CD4-positive, alpha-beta memory T cell (primary cell): ENCODE measurements around the gene ULK4. TPM values are rescaled to one million over a fixed set of nuclear protein-coding genes. Genes with fewer than 3 reads are reported as not detected.
"Not testable (repeated sequence)": the region's sequence is repeated elsewhere in the genome, so short reads cannot be mapped to it uniquely, and the experiment has no call there.

ENCODE experiments used
- CTCF ChIA-PET: fragments of 350-600 bp; sonication (Branson Sonifier 250); formaldehyde crosslinking; loops from one replicate; lab custom pipeline; 2021; ENCODE audit warnings: inconsistent platforms; ENCODE audit not compliant: partially characterized antibody; lab: Charles Lee
- POLR2A ChIA-PET: fragments of 350-600 bp; sonication (Branson Sonifier 250); formaldehyde crosslinking; loops from one replicate; lab custom pipeline; 2021; ENCODE audit not compliant: partially characterized antibody; lab: Charles Lee
- DNase-seq, 5 donors: peaks; one replicate each; pipeline versions ENCODE4 v3.0.0 to v3.0.0-alpha.2; 2020 to 2022; ENCODE audit warnings: mixed read lengths in 1 of 5
- H3K27ac ChIP-seq: one replicate; pipeline ENCODE4 v1.7.0; 2013; ENCODE audit warnings: low read depth, low read length
- H3K27me3 ChIP-seq: 2 replicates; pipeline ENCODE4 v1.7.0; 2013; ENCODE audit warnings: mild to moderate bottlenecking, low read length, moderate library complexity; ENCODE audit not compliant: insufficient read depth
- H3K36me3 ChIP-seq: 2 replicates; pipeline ENCODE4 v1.7.0; 2013; ENCODE audit warnings: mild to moderate bottlenecking, low read length, moderate library complexity; ENCODE audit not compliant: insufficient read depth
- H3K4me1 ChIP-seq: 2 replicates; pipeline ENCODE4 v1.7.0; 2013; ENCODE audit warnings: mild to moderate bottlenecking, low read length, moderate library complexity; ENCODE audit not compliant: insufficient read depth
- H3K4me3 ChIP-seq, 2 donors: one replicate each; pipeline ENCODE4 v1.7.0; 2013; ENCODE audit warnings: low read length in 2 of 2, mild to moderate bottlenecking in 1 of 2
- H3K9me3 ChIP-seq, 2 donors: one replicate each; pipeline ENCODE4 v1.7.0; 2013; ENCODE audit warnings: low read length in 2 of 2, control low read depth in 1 of 2; ENCODE audit not compliant: control insufficient read depth in 1 of 2
- H3K27ac Mint-ChIP-seq, 7 donors: one replicate each; pipeline ENCODE4 v1.8.0; 2020 to 2021; ENCODE audit warnings: mixed read lengths in 7 of 7, mild to moderate bottlenecking in 6 of 7, inconsistent platforms in 3 of 7, moderate library complexity in 3 of 7
- H3K27me3 Mint-ChIP-seq, 2 donors: one replicate each; pipeline ENCODE4 v1.8.0; 2020 to 2021; ENCODE audit warnings: mixed read lengths in 2 of 2
- H3K36me3 Mint-ChIP-seq, 2 donors: one replicate each; pipeline ENCODE4 v1.8.0; 2020 to 2021; ENCODE audit warnings: mixed read lengths in 2 of 2, inconsistent platforms in 1 of 2, mild to moderate bottlenecking in 1 of 2
- H3K4me1 Mint-ChIP-seq, 4 donors: one replicate each; pipeline ENCODE4 v1.8.0; 2020 to 2021; ENCODE audit warnings: mixed read lengths in 4 of 4, mild to moderate bottlenecking in 1 of 4
- H3K4me3 Mint-ChIP-seq, 8 donors: one replicate each; pipeline ENCODE4 v1.8.0; 2020 to 2021; ENCODE audit warnings: mixed read lengths in 8 of 8, mild to moderate bottlenecking in 7 of 8, moderate library complexity in 6 of 8, inconsistent platforms in 3 of 8
- H3K9me3 Mint-ChIP-seq, 8 donors: one replicate each; pipeline ENCODE4 v1.8.0; 2020 to 2021; ENCODE audit warnings: mixed read lengths in 8 of 8, mild to moderate bottlenecking in 5 of 8, inconsistent platforms in 3 of 8, moderate library complexity in 1 of 8
- intact Hi-C: fragments of 100-400 bp; cut with micrococcal nuclease; formaldehyde crosslinking; loops from one replicate; pipeline ENCODE4 v1.15.1; 2023
- polyA plus RNA-seq, 2 donors: library from polyadenylated mRNA; unstranded; fragments of 300-500 nt; fragmentation: Illumina TruSeq; gene quantifications; one replicate each; pipeline ENCODE4 v1.2.3, GENCODE V29; 2021
- total RNA-seq, 2 experiments: library from RNA; stranded (reverse); gene quantifications; one replicate each; pipeline ENCODE4 v1.2.3, GENCODE V29; 2021

ULK4 gene
- total and polyA plus RNA-seq, 4 experiments from 2014 or later, result 6.3 to 29.1 (median 19.2) TPM

GRCh38 chr3:41457176-41457575, 504.7 kb downstream of the ULK4 start:
- intact Hi-C loops, result no loop called here
- no peaks in the 10 kb centered on the region for H3K4me1 ChIP-seq
- no peak for DNase-seq
- no peaks in the 10 kb centered on the region for H3K9me3 Mint-ChIP-seq
- POLR2A ChIA-PET, result no interaction called here
- H3K9me3 ChIP-seq, result no peaks in the 10 kb centered on the region
- no peaks in the 10 kb centered on the region for H3K27me3 Mint-ChIP-seq
- H3K27me3 ChIP-seq, result no peaks in the 10 kb centered on the region
- no peak overlapping the region for H3K27ac Mint-ChIP-seq
- no peak overlapping the region for H3K4me3 ChIP-seq
- H3K36me3 Mint-ChIP-seq, result peaks cover 27 to 66% of the 10 kb centered on the region in 2 donors
- H3K4me3 Mint-ChIP-seq, result no peak overlapping the region
- H3K27ac ChIP-seq, result no peak overlapping the region
- no peaks in the 10 kb centered on the region for H3K4me1 Mint-ChIP-seq
- CTCF ChIA-PET, result no interaction called here
- no peaks in the 10 kb centered on the region for H3K36me3 ChIP-seq

- no peak for DNase-seq
- Histone ChIP-seq H3K27me3 (no peaks in the 10 kb centered on the region), H3K4me1 (no peaks in the 10 kb centered on the region), H3K9me3 (no peaks in the 10 kb centered on the region), H3K36me3 (no peaks in the 10 kb centered on the region), H3K4me3 (no peak overlapping the region), H3K27ac (no peak overlapping the region)
- Mint-ChIP-seq H3K36me3 (peaks cover 30 to 61% of the 10 kb centered on the region in 2 donors), H3K27ac (no peak overlapping the region), H3K4me1 (no peaks in the 10 kb centered on the region), H3K27me3 (no peaks in the 10 kb centered on the region), H3K4me3 (no peak overlapping the region), H3K9me3 (no peaks in the 10 kb centered on the region)
- ChIA-PET POLR2A (no interaction called here), CTCF (no interaction called here)
- intact Hi-C loops, result no loop called here
Measured at GRCh38 chr3:41456162-41456561, 505.7 kb downstream of the ULK4 start.

- H3K36me3 ChIP-seq, H3K4me3 Mint-ChIP-seq, intact Hi-C loops, H3K4me3 ChIP-seq, H3K9me3 ChIP-seq, H3K9me3 Mint-ChIP-seq, POLR2A ChIA-PET, H3K4me1 Mint-ChIP-seq, H3K27me3 Mint-ChIP-seq, H3K27ac ChIP-seq, DNase-seq, H3K27me3 ChIP-seq, H3K27ac Mint-ChIP-seq, CTCF ChIA-PET, H3K4me1 ChIP-seq: not testable (repeated sequence)
- H3K36me3 Mint-ChIP-seq, result peaks cover 32 to 57% of the 10 kb centered on the region in 2 donors
Measured at GRCh38 chr3:41453618-41454017, 508.3 kb downstream of the ULK4 start.

- H3K36me3 Mint-ChIP-seq, result peaks cover 36 to 51% of the 10 kb centered on the region in 2 donors
- POLR2A ChIA-PET, result no interaction called here
- no peaks in the 10 kb centered on the region for H3K9me3 ChIP-seq
- no peak overlapping the region for H3K4me3 ChIP-seq
- H3K27me3 ChIP-seq, result no peaks in the 10 kb centered on the region
- CTCF ChIA-PET, result no interaction called here
- intact Hi-C loops, result no loop called here
- no peaks in the 10 kb centered on the region for H3K27me3 Mint-ChIP-seq
- H3K4me1 ChIP-seq, result no peaks in the 10 kb centered on the region
- H3K4me1 Mint-ChIP-seq, result no peaks in the 10 kb centered on the region
- peaks cover 0 to 9% (median 4%) of the 10 kb centered on the region in 8 donors for H3K9me3 Mint-ChIP-seq
- no peak overlapping the region for H3K27ac Mint-ChIP-seq
- DNase-seq, result no peak
- H3K27ac ChIP-seq, result no peak overlapping the region
- no peak overlapping the region for H3K4me3 Mint-ChIP-seq
- no peaks in the 10 kb centered on the region for H3K36me3 ChIP-seq
Measured at GRCh38 chr3:41450416-41451231, 511.3 kb downstream of the ULK4 start.

- Histone ChIP-seq H3K27ac (no peak overlapping the region), H3K9me3 (no peaks in the 10 kb centered on the region), H3K4me1 (no peaks in the 10 kb centered on the region), H3K36me3 (no peaks in the 10 kb centered on the region), H3K4me3 (no peak overlapping the region), H3K27me3 (no peaks in the 10 kb centered on the region)
- H3K9me3 Mint-ChIP-seq, result peaks cover 0 to 9% (median 4%) of the 10 kb centered on the region in 8 donors
- DNase-seq, result no peak
- H3K27me3 Mint-ChIP-seq, result no peaks in the 10 kb centered on the region
- POLR2A ChIA-PET, result no interaction called here
- no peak overlapping the region for H3K27ac Mint-ChIP-seq
- no peak overlapping the region for H3K4me3 Mint-ChIP-seq
- H3K36me3 Mint-ChIP-seq, result peaks cover 24 to 39% of the 10 kb centered on the region in 2 donors
- no peaks in the 10 kb centered on the region for H3K4me1 Mint-ChIP-seq
- CTCF ChIA-PET, result no interaction called here
- intact Hi-C loops, result no loop called here
Measured at GRCh38 chr3:41448396-41448795, 513.5 kb downstream of the ULK4 start.

GRCh38 chr3:41447701-41448100, 514.2 kb downstream of the ULK4 start:
- H3K4me3 Mint-ChIP-seq, result no peak overlapping the region
- intact Hi-C loops, result no loop called here
- no peak overlapping the region for H3K27ac Mint-ChIP-seq
- H3K36me3 Mint-ChIP-seq, result peaks cover 22 to 35% of the 10 kb centered on the region in 2 donors
- Histone ChIP-seq H3K9me3 (no peaks in the 10 kb centered on the region), H3K36me3 (no peaks in the 10 kb centered on the region), H3K4me1 (no peaks in the 10 kb centered on the region), H3K27me3 (no peaks in the 10 kb centered on the region), H3K27ac (no peak overlapping the region), H3K4me3 (no peak overlapping the region)
- ChIA-PET CTCF (no interaction called here), POLR2A (no interaction called here)
- no peaks in the 10 kb centered on the region for H3K27me3 Mint-ChIP-seq
- no peak for DNase-seq
- no peaks in the 10 kb centered on the region for H3K4me1 Mint-ChIP-seq
- peaks cover 2 to 14% (median 4%) of the 10 kb centered on the region in 8 donors for H3K9me3 Mint-ChIP-seq

- Mint-ChIP-seq H3K9me3 (peaks cover 3 to 19% (median 5%) of the 10 kb centered on the region in 8 donors), H3K36me3 (peaks cover 21 to 35% of the 10 kb centered on the region in 2 donors)
- DNase-seq, H3K27ac Mint-ChIP-seq, H3K27ac ChIP-seq, H3K36me3 ChIP-seq, H3K27me3 Mint-ChIP-seq, H3K4me1 ChIP-seq, POLR2A ChIA-PET, H3K4me1 Mint-ChIP-seq, H3K27me3 ChIP-seq, intact Hi-C loops, H3K4me3 Mint-ChIP-seq, H3K9me3 ChIP-seq, H3K4me3 ChIP-seq: not testable (repeated sequence)
- CTCF ChIA-PET, result interaction anchor here (0.7 kb wide), 1 partner anchor 1208 kb away, joined by 3 read pairs; no protein-coding TSS in a partner anchor
Measured at GRCh38 chr3:41446316-41446715, 515.6 kb downstream of the ULK4 start.
